Neural progenitor cell (in vitro differentiated cells): Measurements from ENCODE around the gene PMEL. TPM values are rescaled to one million over a fixed set of nuclear protein-coding genes. Genes with fewer than 3 reads are reported as not detected.
"Not testable (repeated sequence)": the region's sequence is repeated elsewhere in the genome, so short reads cannot be mapped to it uniquely, and the experiment has no call there.

ENCODE experiments used
- DNase-seq: peaks from one replicate; pipeline ENCODE4 v3.0.0-alpha.2; 2016; ENCODE audit warnings: low spot score
- H2AFZ ChIP-seq: fragments of 200-600 bp; sonication (generic); replicated peaks from 2 replicates; pipeline ENCODE4 v1.6.1; 2016; ENCODE audit warnings: antibody characterized with exemption
- H3F3A ChIP-seq: fragments of 200-600 bp; sonication (generic); 2 replicates; pipeline ENCODE4 v1.6.1; 2016; ENCODE audit warnings: antibody characterized with exemption, low read depth
- H3K27ac ChIP-seq: fragments of 200-600 bp; sonication (generic); 2 replicates; pipeline ENCODE4 v1.5.1; 2016; ENCODE audit warnings: mild to moderate bottlenecking
- H3K27me3 ChIP-seq: fragments of 200-600 bp; sonication (generic); 2 replicates; pipeline ENCODE4 v1.6.1; 2016; ENCODE audit warnings: mild to moderate bottlenecking, moderate library complexity
- H3K36me3 ChIP-seq: fragments of 200-600 bp; sonication (generic); 2 replicates; pipeline ENCODE4 v1.5.1; 2016
- H3K4me1 ChIP-seq: fragments of 200-600 bp; sonication (generic); 2 replicates; pipeline ENCODE4 v1.6.1; 2016; ENCODE audit warnings: mixed run types
- H3K4me2 ChIP-seq: fragments of 200-600 bp; sonication (generic); 2 replicates; pipeline ENCODE4 v1.6.1; 2016
- H3K4me3 ChIP-seq: fragments of 200-600 bp; sonication (generic); 2 replicates; pipeline ENCODE4 v1.5.1; 2016
- H3K79me2 ChIP-seq: fragments of 200-600 bp; sonication (generic); 2 replicates; pipeline ENCODE4 v1.6.1; 2016; ENCODE audit warnings: low read depth
- H3K9ac ChIP-seq: fragments of 200-600 bp; sonication (generic); 2 replicates; pipeline ENCODE4 v1.6.1; 2016
- H3K9me3 ChIP-seq: fragments of 200-600 bp; sonication (generic); 2 replicates; pipeline ENCODE4 v1.5.1; 2016; ENCODE audit warnings: low read depth
- H4K20me1 ChIP-seq: fragments of 200-600 bp; sonication (generic); 2 replicates; pipeline ENCODE4 v1.6.1; 2016; ENCODE audit warnings: low read depth
- H3K27ac Mint-ChIP-seq: 3 replicates; pipeline ENCODE4 v1.8.0; 2021; ENCODE audit warnings: mixed read lengths
- H3K27me3 Mint-ChIP-seq: 2 replicates; pipeline ENCODE4 v1.8.0; 2022; ENCODE audit warnings: low read depth, mild to moderate bottlenecking, inconsistent platforms, moderate library complexity, mixed read lengths; ENCODE audit not compliant: insufficient read depth
- H3K36me3 Mint-ChIP-seq: 3 replicates; pipeline ENCODE4 v1.8.0; 2021; ENCODE audit warnings: mixed read lengths
- H3K4me1 Mint-ChIP-seq: 3 replicates; pipeline ENCODE4 v1.8.0; 2021; ENCODE audit warnings: mixed read lengths
- H3K4me3 Mint-ChIP-seq: 3 replicates; pipeline ENCODE4 v1.8.0; 2021; ENCODE audit warnings: mild to moderate bottlenecking, moderate library complexity, mixed read lengths
- H3K9me3 Mint-ChIP-seq: 3 replicates; pipeline ENCODE4 v1.8.0; 2020; ENCODE audit warnings: mixed read lengths
- CTCF ChIP-seq: fragments of 200-600 bp; sonication (generic); IDR thresholded peaks from 2 replicates; pipeline ENCODE4 v1.5.1; 2017; ENCODE audit warnings: antibody characterized with exemption, mild to moderate bottlenecking
- EZH2 ChIP-seq: fragments of 200-600 bp; sonication (generic); IDR thresholded peaks from 2 replicates; pipeline ENCODE4 v1.6.1; 2017; ENCODE audit warnings: antibody characterized with exemption, mild to moderate bottlenecking, moderate library complexity
- EZH2phosphoT487 ChIP-seq: fragments of 200-600 bp; sonication (generic); IDR thresholded peaks from 2 replicates; pipeline ENCODE4 v1.6.1; 2017; ENCODE audit warnings: antibody characterized with exemption
- total RNA-seq: library from RNA; depleted of rRNA; stranded (reverse); fragments of >200 nt; gene quantifications from 2 replicates; pipeline ENCODE4 v1.2.3, GENCODE V29; 2015; ENCODE audit warnings: low replicate concordance

PMEL gene
- total RNA-seq, 1 donor from 2014 or later, result 207 TPM

- Histone ChIP-seq H3K27me3 (no peaks in the 10 kb centered on the region), H3K27ac (no peak overlapping the region), H3K4me1 (no peaks in the 10 kb centered on the region), H2AFZ (no peak overlapping the region), H3K4me2 (no peak overlapping the region), H3K36me3 (peaks cover 7% of the 10 kb centered on the region), H4K20me1 (no peaks in the 10 kb centered on the region), H3K9ac (no peak overlapping the region), H3K9me3 (no peaks in the 10 kb centered on the region), H3F3A (peaks cover 38% of the 10 kb centered on the region), H3K4me3 (no peak overlapping the region), H3K79me2 (peaks cover 15% of the 10 kb centered on the region)
- no peak for TF ChIP-seq CTCF
- no peak for TF ChIP-seq EZH2
- TF ChIP-seq EZH2phosphoT487, result no peak
- H3K4me1 Mint-ChIP-seq, result peaks cover 24% of the 10 kb centered on the region
- H3K36me3 Mint-ChIP-seq, result peaks cover 24% of the 10 kb centered on the region
- no peak overlapping the region for H3K27ac Mint-ChIP-seq
- H3K4me3 Mint-ChIP-seq, result no peak overlapping the region
- peaks cover 2% of the 10 kb centered on the region for H3K27me3 Mint-ChIP-seq
- H3K9me3 Mint-ChIP-seq, result no peaks in the 10 kb centered on the region
- no peak for DNase-seq
Observed at GRCh38 chr12:55995366-55995765, 29.5 kb upstream of the PMEL start.

- no peak overlapping the region for H3K4me3 Mint-ChIP-seq
Observed at GRCh38 chr12:55993230-55993853, 27.5 kb upstream of the PMEL start.

GRCh38 chr12:55991110-55991509 is 25.3 kb upstream of the PMEL start:
- no peak overlapping the region for H2AFZ ChIP-seq
- peaks cover 7% of the 10 kb centered on the region for H3K36me3 ChIP-seq
- no peak for DNase-seq
- H3K27ac Mint-ChIP-seq, result no peak overlapping the region
- H3K9ac ChIP-seq, result no peak overlapping the region
- H3K4me3 Mint-ChIP-seq, result no peak overlapping the region
- TF ChIP-seq EZH2, result no peak
- TF ChIP-seq CTCF, result no peak
- TF ChIP-seq EZH2phosphoT487, result no peak
- H3K9me3 Mint-ChIP-seq, result no peaks in the 10 kb centered on the region
- H3K4me1 Mint-ChIP-seq, result peaks cover 1% of the 10 kb centered on the region
- H3K27ac ChIP-seq, result no peak overlapping the region
- H3K27me3 Mint-ChIP-seq, result peaks cover 2% of the 10 kb centered on the region
- no peaks in the 10 kb centered on the region for H3K4me1 ChIP-seq
- H3K36me3 Mint-ChIP-seq, result peaks cover 43% of the 10 kb centered on the region
- H3K4me2 ChIP-seq, result no peak overlapping the region
- H3F3A ChIP-seq, result peaks cover 33% of the 10 kb centered on the region
- H4K20me1 ChIP-seq, result no peaks in the 10 kb centered on the region
- no peaks in the 10 kb centered on the region for H3K27me3 ChIP-seq
- H3K79me2 ChIP-seq, result no peaks in the 10 kb centered on the region
- no peak overlapping the region for H3K4me3 ChIP-seq
- no peaks in the 10 kb centered on the region for H3K9me3 ChIP-seq

More at GRCh38 chr12:55993230-55993853, 27.5 kb upstream of the PMEL start:
- H3K4me1 ChIP-seq, result no peaks in the 10 kb centered on the region
- H4K20me1 ChIP-seq, result no peaks in the 10 kb centered on the region
- Mint-ChIP-seq H3K27me3 (peaks cover 2% of the 10 kb centered on the region), H3K36me3 (peaks cover 36% of the 10 kb centered on the region), H3K9me3 (no peaks in the 10 kb centered on the region), H3K27ac (no peak overlapping the region), H3K4me1 (peaks cover 16% of the 10 kb centered on the region)
- no peaks in the 10 kb centered on the region for H3K27me3 ChIP-seq
- H3K27ac ChIP-seq, result peak overlapping the region; percentile 29
- no peak for DNase-seq
- H3K4me3 ChIP-seq, result no peak overlapping the region
- peaks cover 7% of the 10 kb centered on the region for H3K79me2 ChIP-seq
- H3K9me3 ChIP-seq, result no peaks in the 10 kb centered on the region
- TF ChIP-seq CTCF (no peak), EZH2phosphoT487 (no peak), EZH2 (no peak)
- no peak overlapping the region for H3K9ac ChIP-seq
- peaks cover 41% of the 10 kb centered on the region for H3F3A ChIP-seq
- H3K36me3 ChIP-seq, result peaks cover 7% of the 10 kb centered on the region
- no peak overlapping the region for H3K4me2 ChIP-seq
- no peak overlapping the region for H2AFZ ChIP-seq

GRCh38 chr12:55985976-55986375 is 20.1 kb upstream of the PMEL start:
- H3K9me3 Mint-ChIP-seq, H3K4me3 ChIP-seq, DNase-seq, H3K4me2 ChIP-seq, H3K27me3 ChIP-seq, H3K9ac ChIP-seq, H3K4me3 Mint-ChIP-seq, H3K36me3 ChIP-seq, H3F3A ChIP-seq, H2AFZ ChIP-seq, H3K27ac ChIP-seq, H3K27ac Mint-ChIP-seq, H3K27me3 Mint-ChIP-seq, H3K4me1 Mint-ChIP-seq, H3K9me3 ChIP-seq, H3K4me1 ChIP-seq: not testable (repeated sequence)
- Histone ChIP-seq H4K20me1 (peaks cover 15% of the 10 kb centered on the region), H3K79me2 (peaks cover 21% of the 10 kb centered on the region)
- peaks cover 41% of the 10 kb centered on the region for H3K36me3 Mint-ChIP-seq
